Body of pancreas (tissue), 4 donors: ENCODE measurements around the gene ROBO1.

Experiments used
- CTCF ChIP-seq, 7 experiments: fragments of 450-650 bp in 4 of 7; fragments of 200-600 bp in 3 of 7; sonication (generic) in 3 of 7; IDR thresholded peaks; one replicate each; pipeline ENCODE4 v1.5.1; 2016 to 2019; ENCODE audit warnings: antibody characterized with exemption in 7 of 7
- POLR2A ChIP-seq, 3 donors: fragments of 450-650 bp; IDR thresholded peaks; one replicate each; pipeline ENCODE4 v1.6.1; 2016; ENCODE audit warnings: antibody characterized with exemption in 3 of 3, mild to moderate bottlenecking in 2 of 3

DNA sequence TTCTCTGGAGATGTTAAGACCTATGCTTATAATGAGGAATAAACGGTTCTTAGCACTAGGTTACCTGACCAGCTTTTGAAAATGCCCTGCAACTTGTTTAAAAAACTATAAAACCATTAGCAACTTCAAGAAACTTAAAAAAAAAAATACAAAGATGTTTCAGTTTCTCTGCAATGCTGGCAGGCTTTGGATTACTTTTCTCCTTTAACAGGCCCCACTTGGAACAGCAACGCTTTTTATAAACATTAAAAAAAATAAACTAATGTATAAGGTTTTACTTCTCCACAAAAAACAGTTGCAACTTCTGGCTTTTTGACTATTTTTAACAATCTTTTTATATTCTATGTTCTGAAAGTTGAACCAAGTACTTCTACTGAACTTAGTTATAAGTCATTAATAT is 1006.7 kb downstream of the ROBO1 start:
- no peak for TF ChIP-seq CTCF (IDR thresholded peaks at IDR 0.05)
- TF ChIP-seq POLR2A (IDR thresholded peaks at IDR 0.05) = no peak
